PC-9 (cell line): ENCODE data around the gene PTPRM. TPM values are rescaled to one million over a fixed set of nuclear protein-coding genes. Genes with fewer than 3 reads are reported as not detected.

Experiments used
- BruUV-seq: library from RNA; stranded (reverse); fragments of 400-500 nt; replicated peaks from 2 replicates; lab custom pipeline; 2021; lab: Mats Ljungman, UMichigan
- CTCF ChIA-PET: fragments of 300-600 bp; sonication (Branson Sonifier 250); formaldehyde crosslinking; loops from one replicate; lab custom pipeline; 2022; ENCODE audit warnings: antibody characterized with exemption; lab: Charles Lee
- POLR2A ChIA-PET: fragments of 300-600 bp; sonication (Branson Sonifier 250); formaldehyde crosslinking; loops from one replicate; lab custom pipeline; 2022; ENCODE audit warnings: antibody characterized with exemption; ENCODE audit not compliant: unreplicated experiment; lab: Charles Lee
- DNase-seq, 2 experiments: peaks; one replicate each; pipeline versions ENCODE4 v3.0.0 to v3.0.0-alpha.2; 2015 to 2022; ENCODE audit warnings: mixed read lengths in 1 of 2
- H2AFZ ChIP-seq: fragments of 200-600 bp; sonication (generic); 2 replicates; pipeline ENCODE4 v1.8.1; 2017; ENCODE audit warnings: antibody characterized with exemption
- H3F3A ChIP-seq: fragments of 200-600 bp; sonication (generic); 2 replicates; pipeline ENCODE4 v1.8.1; 2017; ENCODE audit warnings: antibody characterized with exemption, mild to moderate bottlenecking, low read depth; ENCODE audit not compliant: insufficient read depth
- H3K27ac ChIP-seq: fragments of 200-600 bp; sonication (generic); 2 replicates; pipeline ENCODE4 v1.6.1; 2016; ENCODE audit warnings: mixed run types
- H3K27me3 ChIP-seq: fragments of 200-600 bp; sonication (generic); 2 replicates; pipeline ENCODE4 v1.6.1; 2016; ENCODE audit warnings: low read depth, mixed run types; ENCODE audit not compliant: insufficient read depth
- H3K36me3 ChIP-seq: fragments of 200-600 bp; sonication (generic); 2 replicates; pipeline ENCODE4 v1.6.1; 2016; ENCODE audit warnings: low read depth, mixed run types
- H3K4me1 ChIP-seq: fragments of 200-600 bp; sonication (generic); replicated peaks from 2 replicates; pipeline ENCODE4 v1.6.1; 2016; ENCODE audit warnings: mixed run types; ENCODE audit not compliant: insufficient read depth
- H3K4me2 ChIP-seq: fragments of 200-600 bp; sonication (generic); 2 replicates; pipeline ENCODE4 v1.6.1; 2017; ENCODE audit warnings: mixed run types
- H3K4me3 ChIP-seq: fragments of 200-600 bp; sonication (generic); 2 replicates; pipeline ENCODE4 v1.6.1; 2016; ENCODE audit warnings: mixed run types
- H3K79me2 ChIP-seq: fragments of 200-600 bp; sonication (generic); 2 replicates; pipeline ENCODE4 v1.6.1; 2017; ENCODE audit warnings: low read depth, mixed run types
- H3K9me2 ChIP-seq: fragments of 200-600 bp; sonication (generic); 2 replicates; pipeline ENCODE4 v1.8.1; 2017; ENCODE audit warnings: mild to moderate bottlenecking; ENCODE audit not compliant: insufficient read depth
- H3K9me3 ChIP-seq: fragments of 200-600 bp; sonication (generic); 2 replicates; pipeline ENCODE4 v1.8.1; 2016; ENCODE audit warnings: low read depth; ENCODE audit not compliant: insufficient read depth
- H4K20me1 ChIP-seq: fragments of 200-600 bp; sonication (generic); 2 replicates; pipeline ENCODE4 v1.8.1; 2017; ENCODE audit not compliant: insufficient read depth
- EZH2 ChIP-seq: fragments of 200-600 bp; sonication (generic); IDR thresholded peaks from 2 replicates; pipeline ENCODE4 v1.8.0; 2017; ENCODE audit warnings: antibody characterized with exemption, low read depth
- intact Hi-C: fragments of 100-400 bp; cut with micrococcal nuclease; formaldehyde crosslinking; loops from one replicate; pipeline ENCODE4 v1.10.0; 2022; ENCODE audit not compliant: unreplicated experiment
- total RNA-seq: library from RNA; stranded (reverse); gene quantifications from 2 replicates; pipeline ENCODE4 v1.2.3, GENCODE V29; 2021
- TF ChIP-seq, protein P1 (sequence below): fragments of 200-600 bp; sonication (generic); conservative IDR thresholded peaks from 2 replicates; pipeline ENCODE4 v1.6.1; 2017; ENCODE audit warnings: mixed run types, antibody characterized with exemption, mild to moderate bottlenecking, moderate library complexity

PTPRM gene
- total RNA-seq, 1 experiment from 2014 or later = 32.5 TPM

DNA sequence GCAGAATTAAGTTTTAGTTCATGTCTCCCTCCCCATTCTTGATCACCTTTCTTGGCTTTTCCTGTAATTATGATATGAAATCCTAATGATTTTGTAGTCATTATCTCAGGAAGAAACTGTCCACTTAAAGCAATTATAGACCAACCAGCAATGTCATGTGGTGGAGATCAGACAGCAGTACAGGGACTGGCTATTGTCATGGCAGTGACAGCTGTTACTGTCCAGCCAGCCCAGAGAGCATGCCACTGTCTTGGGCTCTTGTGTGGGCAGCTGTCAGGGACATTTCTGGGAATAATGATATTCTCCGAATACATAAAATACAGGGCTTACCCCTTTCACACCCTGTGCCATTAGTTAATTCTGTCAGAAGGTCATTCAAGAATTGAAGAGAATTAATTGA is 686.8 kb downstream of the PTPRM start:
- Histone ChIP-seq H3K4me1 (no peaks in the 10 kb centered on the region), H3K9me3 (no peaks in the 10 kb centered on the region), H3K4me3 (no peak overlapping the region), H3K9me2 (no peaks in the 10 kb centered on the region), H3F3A (no peaks in the 10 kb centered on the region), H3K36me3 (no peaks in the 10 kb centered on the region), H3K27ac (no peak overlapping the region), H3K79me2 (no peaks in the 10 kb centered on the region), H3K4me2 (no peak overlapping the region), H3K27me3 (no peaks in the 10 kb centered on the region), H2AFZ (no peak overlapping the region), H4K20me1 (no peaks in the 10 kb centered on the region)
- TF ChIP-seq, protein P1, sequence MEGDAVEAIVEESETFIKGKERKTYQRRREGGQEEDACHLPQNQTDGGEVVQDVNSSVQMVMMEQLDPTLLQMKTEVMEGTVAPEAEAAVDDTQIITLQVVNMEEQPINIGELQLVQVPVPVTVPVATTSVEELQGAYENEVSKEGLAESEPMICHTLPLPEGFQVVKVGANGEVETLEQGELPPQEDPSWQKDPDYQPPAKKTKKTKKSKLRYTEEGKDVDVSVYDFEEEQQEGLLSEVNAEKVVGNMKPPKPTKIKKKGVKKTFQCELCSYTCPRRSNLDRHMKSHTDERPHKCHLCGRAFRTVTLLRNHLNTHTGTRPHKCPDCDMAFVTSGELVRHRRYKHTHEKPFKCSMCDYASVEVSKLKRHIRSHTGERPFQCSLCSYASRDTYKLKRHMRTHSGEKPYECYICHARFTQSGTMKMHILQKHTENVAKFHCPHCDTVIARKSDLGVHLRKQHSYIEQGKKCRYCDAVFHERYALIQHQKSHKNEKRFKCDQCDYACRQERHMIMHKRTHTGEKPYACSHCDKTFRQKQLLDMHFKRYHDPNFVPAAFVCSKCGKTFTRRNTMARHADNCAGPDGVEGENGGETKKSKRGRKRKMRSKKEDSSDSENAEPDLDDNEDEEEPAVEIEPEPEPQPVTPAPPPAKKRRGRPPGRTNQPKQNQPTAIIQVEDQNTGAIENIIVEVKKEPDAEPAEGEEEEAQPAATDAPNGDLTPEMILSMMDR = no peak
- no peak for TF ChIP-seq EZH2
- POLR2A ChIA-PET = no interaction called here
- intact Hi-C loops = no loop called here
- no peak for DNase-seq
- BruUV-seq = no TSS peak
- CTCF ChIA-PET = no interaction called here

- no peaks in the 10 kb centered on the region for H3K27me3 ChIP-seq
- no peak overlapping the region for H3K27ac ChIP-seq
- no peaks in the 10 kb centered on the region for H3F3A ChIP-seq
- no TSS peak for BruUV-seq
- no peak for DNase-seq
- H3K9me3 ChIP-seq = no peaks in the 10 kb centered on the region
- H3K79me2 ChIP-seq = no peaks in the 10 kb centered on the region
- intact Hi-C loops = no loop called here
- H2AFZ ChIP-seq = no peak overlapping the region
- H4K20me1 ChIP-seq = no peaks in the 10 kb centered on the region
- TF ChIP-seq EZH2 = no peak
- CTCF ChIA-PET = no interaction called here
- H3K4me2 ChIP-seq = no peak overlapping the region
- peaks cover 2% of the 10 kb centered on the region; the same call in 1 of the 2 replicates for H3K4me1 ChIP-seq
- no peaks in the 10 kb centered on the region for H3K36me3 ChIP-seq
- POLR2A ChIA-PET = no interaction called here
- H3K9me2 ChIP-seq = no peaks in the 10 kb centered on the region
- H3K4me3 ChIP-seq = no peak overlapping the region
These were observed 687.5 kb downstream of the PTPRM start for GRCh38 chr18:8254654-8255053.

- ChIA-PET CTCF (no interaction called here), POLR2A (no interaction called here)
- Histone ChIP-seq H3K9me3 (no peaks in the 10 kb centered on the region), H3K79me2 (no peaks in the 10 kb centered on the region), H3K4me3 (no peak overlapping the region), H3K36me3 (no peaks in the 10 kb centered on the region), H2AFZ (no peak overlapping the region), H3K4me2 (no peak overlapping the region), H4K20me1 (no peaks in the 10 kb centered on the region), H3K4me1 (peaks cover 9% of the 10 kb centered on the region), H3K27me3 (no peaks in the 10 kb centered on the region), H3K9me2 (no peaks in the 10 kb centered on the region), H3K27ac (no peak overlapping the region), H3F3A (no peaks in the 10 kb centered on the region)
- no peak for TF ChIP-seq EZH2
- TF ChIP-seq, protein P1 = no peak
- BruUV-seq = no TSS peak
- no peak for DNase-seq
- intact Hi-C loops = no loop called here
These were observed 690.8 kb downstream of the PTPRM start for GRCh38 chr18:8257851-8258434.

DNA sequence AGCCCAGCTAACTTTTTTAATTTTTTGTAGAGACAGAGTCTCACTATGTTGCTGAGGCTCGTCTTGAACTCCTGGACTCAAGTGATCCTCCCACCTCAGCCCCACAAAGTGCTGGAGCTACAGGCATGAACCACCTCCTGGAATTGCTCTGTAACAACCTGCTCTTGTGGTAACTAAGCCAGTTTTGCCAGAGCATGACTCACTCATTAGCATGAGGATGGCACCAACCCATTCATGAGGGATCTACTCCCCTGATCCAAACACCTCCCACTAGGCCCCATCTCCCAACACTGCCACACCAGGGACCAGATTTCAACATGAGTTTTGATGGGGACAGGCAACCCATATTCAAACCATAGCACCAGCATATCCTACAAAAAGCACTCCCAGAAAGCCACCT is 693.2 kb downstream of the PTPRM start:
- no peaks in the 10 kb centered on the region for H3K79me2 ChIP-seq
- H3K9me3 ChIP-seq = no peaks in the 10 kb centered on the region
- no peaks in the 10 kb centered on the region for H3F3A ChIP-seq
- no TSS peak for BruUV-seq
- peaks cover 9% of the 10 kb centered on the region for H3K4me1 ChIP-seq
- H3K36me3 ChIP-seq = no peaks in the 10 kb centered on the region
- no peaks in the 10 kb centered on the region for H3K9me2 ChIP-seq
- no peak overlapping the region for H3K4me3 ChIP-seq
- DNase-seq = peak; percentile 33 to 54
- ChIA-PET POLR2A (no interaction called here), CTCF (no interaction called here)
- H3K27ac ChIP-seq = no peak overlapping the region
- intact Hi-C loops = no loop called here
- TF ChIP-seq, protein P1 = no peak
- no peak for TF ChIP-seq EZH2
- 0 out of 2 replicates have a peak overlapping the region, but pooled peaks have one; percentile 2 for H3K4me2 ChIP-seq
- no peak overlapping the region for H2AFZ ChIP-seq
- H4K20me1 ChIP-seq = no peaks in the 10 kb centered on the region
- H3K27me3 ChIP-seq = no peaks in the 10 kb centered on the region
